Spinal cord (tissue), 10 donors: ENCODE measurements around the gene PDE8A. TPM values are rescaled to one million over a fixed set of nuclear protein-coding genes. Genes with fewer than 3 reads are reported as not detected.

Source experiments
- DNase-seq, 6 donors: peaks; one replicate each; pipeline versions ENCODE4 v3.0.0 to v3.0.0-alpha.2; 2013 to 2015; ENCODE audit warnings: low spot score in 6 of 6, low read depth in 4 of 6
- H3K27ac ChIP-seq: one replicate; pipeline ENCODE4 v1.5.1; 2013; ENCODE audit warnings: low read depth, low read length, control low read depth
- H3K27me3 ChIP-seq: one replicate; pipeline ENCODE4 v1.6.1; 2013; ENCODE audit warnings: low read length; ENCODE audit not compliant: control insufficient read depth, insufficient read depth
- H3K36me3 ChIP-seq: one replicate; pipeline ENCODE4 v1.6.1; 2013; ENCODE audit warnings: low read length; ENCODE audit not compliant: control insufficient read depth, insufficient read depth
- H3K4me1 ChIP-seq: one replicate; pipeline ENCODE4 v1.6.1; 2013; ENCODE audit warnings: low read length; ENCODE audit not compliant: control insufficient read depth, insufficient read depth
- H3K4me3 ChIP-seq: one replicate; pipeline ENCODE4 v1.5.1; 2013; ENCODE audit warnings: low read depth, low read length, control low read depth
- H3K9me3 ChIP-seq: one replicate; pipeline ENCODE4 v1.6.1; 2013; ENCODE audit warnings: low read length; ENCODE audit not compliant: control insufficient read depth, insufficient read depth
- whole genome bisulfite sequencing: methylation state at CpG from one replicate; pipeline ENCODE4 v1.1.5; 2013; ENCODE audit warnings: missing lambda C conversion rate; ENCODE audit not compliant: insufficient coverage; 5-methylcytosine and 5-hydroxymethylcytosine counted together
- polyA plus RNA-seq, 2 donors: library from polyadenylated mRNA; unstranded; fragments of 120-200 nt; gene quantifications; one replicate each; pipeline ENCODE4 v1.2.1, GENCODE V29; 2013; ENCODE audit not compliant: insufficient read length in 2 of 2
- total RNA-seq, 2 donors: library from RNA; depleted of rRNA in 1 of 2; stranded (reverse); fragments of 120-200 nt in 1 of 2; fragments of >200 nt in 1 of 2; gene quantifications; one replicate each; pipeline versions ENCODE4 v1.2.3 to v1.2.4, GENCODE V29; 2013 to 2014
- donor health status: healthy.

The PDE8A gene
- total and polyA plus RNA-seq, 4 donors = 19.9 to 72.9 (median 40.0) TPM

- Histone ChIP-seq H3K4me3 (no peak overlapping the region), H3K36me3 (no peaks in the 10 kb centered on the region), H3K9me3 (no peaks in the 10 kb centered on the region), H3K27ac (no peak overlapping the region), H3K4me1 (no peaks in the 10 kb centered on the region), H3K27me3 (no peaks in the 10 kb centered on the region)
- WGBS = 79% methylated on average over 2 of the region's 4 CpGs
- DNase-seq = no peak
These were observed 32.1 kb downstream of the PDE8A start for GRCh38 chr15:85013785-85014184.

DNA sequence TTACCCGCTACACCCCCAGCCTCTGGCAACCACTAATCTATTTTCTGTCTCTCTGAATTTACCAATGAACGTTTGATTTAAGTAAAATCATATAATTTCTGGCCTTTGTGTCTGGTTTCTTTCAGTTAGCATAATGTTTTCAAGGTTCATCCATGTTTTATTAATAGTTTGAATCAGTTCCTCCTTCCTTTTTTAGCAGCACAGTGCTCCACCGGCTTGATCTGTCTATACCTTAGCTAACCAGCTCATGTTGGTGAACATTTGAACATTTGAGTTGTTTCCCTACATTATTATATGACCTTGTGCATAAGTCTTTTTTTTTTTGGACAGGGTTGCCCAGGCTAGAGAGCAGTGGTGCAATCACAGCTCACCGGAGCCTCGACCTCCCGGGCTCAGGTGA is 33.3 kb downstream of the PDE8A start:
- DNase-seq = no peak
- Histone ChIP-seq H3K4me1 (no peaks in the 10 kb centered on the region), H3K4me3 (no peak overlapping the region), H3K27me3 (no peaks in the 10 kb centered on the region), H3K9me3 (no peaks in the 10 kb centered on the region), H3K36me3 (no peaks in the 10 kb centered on the region), H3K27ac (no peak overlapping the region)
- 94% methylated on average over 3 of the region's 6 CpGs for WGBS

DNA sequence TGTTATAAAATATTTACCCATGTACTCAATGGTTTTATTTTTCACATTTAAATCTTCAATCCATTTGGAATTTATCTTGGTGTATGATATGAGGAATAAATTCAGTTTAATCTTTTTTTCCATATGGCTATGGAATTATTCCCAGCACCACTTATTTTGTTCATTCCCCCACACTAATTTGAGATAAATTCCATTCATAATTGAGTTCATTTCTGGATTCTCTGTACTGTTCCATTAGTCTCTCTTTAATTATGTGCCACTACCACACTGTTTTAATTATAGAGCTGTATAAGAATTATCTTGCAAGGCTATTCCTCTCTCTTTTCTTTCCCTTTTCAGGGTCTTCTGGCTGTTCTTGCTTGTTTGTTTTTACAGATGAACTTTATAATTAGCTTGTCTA is 34.6 kb downstream of the PDE8A start:
- no peaks in the 10 kb centered on the region for H3K27me3 ChIP-seq
- H3K27ac ChIP-seq = no peak overlapping the region
- H3K4me3 ChIP-seq = no peak overlapping the region
- H3K9me3 ChIP-seq = no peaks in the 10 kb centered on the region
- no peaks in the 10 kb centered on the region for H3K4me1 ChIP-seq
- DNase-seq = no peak
- no peaks in the 10 kb centered on the region for H3K36me3 ChIP-seq

GRCh38 chr15:85019815-85020590 is 38.3 kb downstream of the PDE8A start:
- no peaks in the 10 kb centered on the region for H3K4me1 ChIP-seq
- no peaks in the 10 kb centered on the region for H3K9me3 ChIP-seq
- H3K4me3 ChIP-seq = no peak overlapping the region
- WGBS = 92% methylated on average over 10 of the region's 15 CpGs
- no peak for DNase-seq
- H3K36me3 ChIP-seq = no peaks in the 10 kb centered on the region
- H3K27me3 ChIP-seq = no peaks in the 10 kb centered on the region
- H3K27ac ChIP-seq = no peak overlapping the region

DNA sequence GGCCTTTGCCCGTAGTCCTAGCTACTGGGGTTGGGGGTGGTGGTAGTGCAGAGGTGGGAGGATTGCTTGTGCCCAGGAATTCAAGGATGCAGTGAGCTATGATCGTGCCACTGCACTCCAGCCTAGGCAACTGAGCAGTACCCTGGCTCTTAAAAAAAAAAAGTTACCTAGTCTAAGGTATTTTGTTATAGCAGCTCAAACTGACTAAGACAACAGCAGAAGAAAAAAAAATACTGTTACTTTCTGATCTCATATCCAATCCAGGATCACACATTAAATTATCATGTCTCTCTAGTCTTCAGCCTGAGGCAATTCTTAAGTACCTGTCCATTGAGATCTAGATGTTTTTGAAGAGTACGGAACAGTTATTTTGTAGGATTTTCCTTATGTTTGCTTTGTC is 39.8 kb downstream of the PDE8A start:
- H3K4me3 ChIP-seq = no peak overlapping the region
- no peaks in the 10 kb centered on the region for H3K4me1 ChIP-seq
- no peaks in the 10 kb centered on the region for H3K36me3 ChIP-seq
- 100% methylated on average over 2 of the region's 3 CpGs for WGBS
- no peak for DNase-seq
- H3K27ac ChIP-seq = no peak overlapping the region
- no peaks in the 10 kb centered on the region for H3K27me3 ChIP-seq
- no peaks in the 10 kb centered on the region for H3K9me3 ChIP-seq

DNA sequence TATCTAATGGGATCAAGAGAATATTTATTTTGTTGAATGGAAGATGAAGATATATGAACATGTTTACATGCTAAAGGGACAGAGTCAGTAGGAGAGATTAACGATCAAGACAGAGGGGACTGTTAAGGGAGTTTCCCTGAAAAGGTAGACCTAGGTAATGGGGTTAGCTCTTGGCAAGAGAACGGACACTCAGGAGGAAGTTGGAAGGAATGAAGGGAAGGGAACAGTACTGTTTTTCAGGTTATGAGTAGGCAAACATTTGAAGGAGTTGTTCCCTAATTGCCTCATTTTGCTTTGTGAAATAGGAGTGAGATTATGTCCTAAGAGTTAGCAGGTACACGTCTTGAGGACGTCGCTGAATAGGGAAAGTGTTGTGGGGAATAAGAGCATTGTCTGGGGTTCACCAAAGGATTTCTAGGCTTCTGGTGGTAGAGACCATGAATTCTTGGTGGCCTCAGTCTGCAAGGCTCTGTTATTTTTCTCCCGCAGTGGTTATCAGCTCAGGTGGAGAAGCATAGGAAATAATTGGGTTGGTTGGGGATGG is 41.3 kb downstream of the PDE8A start:
- H3K27me3 ChIP-seq = no peaks in the 10 kb centered on the region
- DNase-seq = no peak
- H3K36me3 ChIP-seq = no peaks in the 10 kb centered on the region
- H3K9me3 ChIP-seq = no peaks in the 10 kb centered on the region
- H3K4me3 ChIP-seq = no peak overlapping the region
- H3K27ac ChIP-seq = no peak overlapping the region
- WGBS = 94% methylated on average over 6 of the region's 6 CpGs
- no peaks in the 10 kb centered on the region for H3K4me1 ChIP-seq

DNA sequence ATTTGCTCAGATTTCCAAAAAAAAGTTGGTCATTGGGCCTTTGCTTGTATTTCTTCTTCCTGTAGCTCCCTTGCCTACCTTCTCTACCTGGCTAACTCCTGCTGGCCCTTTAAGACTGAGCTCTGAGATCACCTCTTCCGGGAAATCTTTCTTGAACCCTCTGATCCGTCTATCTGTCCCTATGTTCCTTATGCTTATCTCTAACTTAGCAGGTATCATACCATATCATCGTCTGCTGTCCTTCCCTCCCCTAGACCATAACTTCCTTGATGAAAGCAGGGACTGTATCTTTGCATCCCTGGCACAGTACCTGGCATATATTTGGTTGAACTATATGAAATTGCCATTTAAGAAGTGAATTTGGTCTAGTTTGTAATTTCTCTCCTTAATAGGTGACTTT is 42.3 kb downstream of the PDE8A start:
- Histone ChIP-seq H3K4me3 (no peak overlapping the region), H3K36me3 (no peaks in the 10 kb centered on the region), H3K27me3 (no peaks in the 10 kb centered on the region), H3K9me3 (no peaks in the 10 kb centered on the region), H3K4me1 (no peaks in the 10 kb centered on the region), H3K27ac (no peak overlapping the region)
- no peak for DNase-seq
- WGBS = 94% methylated on average over 2 of the region's 3 CpGs

- no peaks in the 10 kb centered on the region for H3K36me3 ChIP-seq
- H3K27me3 ChIP-seq = no peaks in the 10 kb centered on the region
- H3K4me3 ChIP-seq = no peak overlapping the region
- H3K4me1 ChIP-seq = no peaks in the 10 kb centered on the region
- H3K27ac ChIP-seq = no peak overlapping the region
- H3K9me3 ChIP-seq = no peaks in the 10 kb centered on the region
- 29% methylated on average over 1 of the region's 4 CpGs for WGBS
- DNase-seq = peak in 2 of 6 donors; percentile 22 to 23
These were observed 43.1 kb downstream of the PDE8A start for GRCh38 chr15:85024509-85025336.

GRCh38 chr15:85025516-85026251 is 44.0 kb downstream of the PDE8A start:
- no peaks in the 10 kb centered on the region for H3K27me3 ChIP-seq
- H3K36me3 ChIP-seq = no peaks in the 10 kb centered on the region
- no peaks in the 10 kb centered on the region for H3K4me1 ChIP-seq
- no peak for DNase-seq
- 100% methylated on average over 2 of the region's 4 CpGs for WGBS
- no peak overlapping the region for H3K27ac ChIP-seq
- H3K4me3 ChIP-seq = no peak overlapping the region
- no peaks in the 10 kb centered on the region for H3K9me3 ChIP-seq
